ENCODE results near the gene GNG14. TPM values are rescaled to one million over a fixed set of nuclear protein-coding genes. Genes with fewer than 3 reads are reported as not detected.
"Not testable (repeated sequence)": the region's sequence is repeated elsewhere in the genome, so short reads cannot be mapped to it uniquely, and the experiment has no call there.

The GNG14 gene
- total RNA-seq, 4 donors from 2014 or later = not detected

DNA sequence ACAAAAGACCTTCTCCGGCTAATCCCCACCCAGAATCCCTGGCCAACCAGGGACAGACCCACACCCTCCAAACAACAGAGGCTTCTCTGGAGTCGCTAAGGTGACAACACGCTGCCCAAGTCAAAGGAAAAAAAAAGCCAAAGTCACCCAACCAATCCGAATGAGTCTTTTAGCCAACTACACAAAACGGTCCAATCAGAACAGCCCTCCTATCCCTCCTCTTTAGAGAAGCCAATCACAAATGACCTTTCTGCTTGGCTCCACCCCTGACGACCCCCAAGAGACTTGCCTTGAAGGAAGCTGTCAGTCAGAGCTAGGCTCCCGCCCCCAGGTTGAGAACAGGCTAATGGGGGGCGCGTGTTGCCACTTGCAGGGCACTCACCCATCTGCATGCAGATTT, 15.2 kb downstream of the GNG14 start:
- no peak for DNase-seq (ENCODE audit: low spot score in 2 of 2)
- intact Hi-C loops (cut with DNase I; ENCODE audit: low total_unique reads) = no loop called here
- no peak overlapping the region for H3K4me3 ChIP-seq (ENCODE audit: low read depth, poor library complexity, severe bottlenecking)
- TF ChIP-seq POLR2A (IDR thresholded peaks at IDR 0.05) = no peak
- TF ChIP-seq, protein P1, sequence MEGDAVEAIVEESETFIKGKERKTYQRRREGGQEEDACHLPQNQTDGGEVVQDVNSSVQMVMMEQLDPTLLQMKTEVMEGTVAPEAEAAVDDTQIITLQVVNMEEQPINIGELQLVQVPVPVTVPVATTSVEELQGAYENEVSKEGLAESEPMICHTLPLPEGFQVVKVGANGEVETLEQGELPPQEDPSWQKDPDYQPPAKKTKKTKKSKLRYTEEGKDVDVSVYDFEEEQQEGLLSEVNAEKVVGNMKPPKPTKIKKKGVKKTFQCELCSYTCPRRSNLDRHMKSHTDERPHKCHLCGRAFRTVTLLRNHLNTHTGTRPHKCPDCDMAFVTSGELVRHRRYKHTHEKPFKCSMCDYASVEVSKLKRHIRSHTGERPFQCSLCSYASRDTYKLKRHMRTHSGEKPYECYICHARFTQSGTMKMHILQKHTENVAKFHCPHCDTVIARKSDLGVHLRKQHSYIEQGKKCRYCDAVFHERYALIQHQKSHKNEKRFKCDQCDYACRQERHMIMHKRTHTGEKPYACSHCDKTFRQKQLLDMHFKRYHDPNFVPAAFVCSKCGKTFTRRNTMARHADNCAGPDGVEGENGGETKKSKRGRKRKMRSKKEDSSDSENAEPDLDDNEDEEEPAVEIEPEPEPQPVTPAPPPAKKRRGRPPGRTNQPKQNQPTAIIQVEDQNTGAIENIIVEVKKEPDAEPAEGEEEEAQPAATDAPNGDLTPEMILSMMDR (IDR thresholded peaks at IDR 0.05) = no peak
- 63 to 75% methylated on average over 6 to 9 of the region's 9 CpGs for WGBS, 2 donors

DNA sequence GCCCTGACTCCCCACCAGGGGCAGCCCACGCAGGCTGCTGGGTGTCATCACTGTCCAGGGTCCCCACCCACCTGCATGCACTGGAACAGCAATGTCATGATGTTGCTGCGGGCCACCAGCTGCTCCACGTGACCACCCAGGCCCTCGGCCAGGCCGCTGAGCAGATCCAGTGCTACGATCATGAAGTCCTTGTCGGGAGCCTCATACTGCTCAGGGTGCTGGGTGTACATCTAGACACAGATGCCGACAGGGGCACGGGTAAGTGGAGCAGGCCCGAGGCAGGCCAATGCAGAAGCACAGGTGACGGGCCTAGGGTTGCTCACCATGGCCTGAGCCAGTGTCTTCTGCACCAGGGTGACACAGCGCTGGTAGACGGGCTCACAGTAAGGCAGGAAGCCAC, 17.4 kb downstream of the GNG14 start:
- intact Hi-C loops (cut with DNase I; ENCODE audit: low total_unique reads) = no loop called here
- H3K4me3 ChIP-seq (ENCODE audit: low read depth, poor library complexity, severe bottlenecking) = no peak overlapping the region
- no peak for DNase-seq (ENCODE audit: low spot score in 2 of 2)
- WGBS, 2 donors = 91 to 92% methylated on average over 13 of the region's 13 CpGs
- TF ChIP-seq, protein P1 (IDR thresholded peaks at IDR 0.05) = no peak
- no peak for TF ChIP-seq POLR2A (IDR thresholded peaks at IDR 0.05)

DNA sequence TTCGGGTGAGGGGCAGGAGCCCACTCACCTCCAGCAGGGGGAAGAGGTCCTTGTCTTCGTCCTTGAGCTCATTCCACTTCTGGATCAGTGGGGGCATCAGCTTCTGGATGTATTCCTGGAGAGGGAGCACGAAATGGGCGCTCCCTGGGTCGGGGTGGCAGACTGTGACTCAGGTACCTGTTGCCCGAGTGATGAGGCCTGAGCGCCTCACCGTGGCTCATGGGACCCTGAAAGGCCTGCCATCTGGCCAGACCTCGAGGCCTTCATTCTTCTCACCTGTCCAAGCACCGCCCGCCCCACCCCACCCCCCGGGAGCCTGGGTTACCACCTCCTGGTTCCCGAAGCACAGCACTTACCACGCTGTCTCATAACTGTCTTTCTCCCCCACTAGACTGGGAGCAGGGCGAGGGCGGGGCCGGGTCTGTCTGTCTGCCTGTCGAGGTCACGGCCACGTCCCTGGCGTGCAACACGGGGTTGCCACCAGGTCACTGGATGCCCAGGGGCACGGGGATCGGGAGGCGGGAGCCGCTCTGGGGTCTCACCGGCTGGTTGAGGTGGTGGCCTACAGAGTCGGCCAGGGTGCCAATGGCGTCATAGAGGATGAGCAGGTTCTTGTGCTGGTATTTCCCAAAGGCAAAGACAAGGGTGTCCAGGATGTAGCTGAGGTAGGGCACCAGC, 18.0 kb downstream of the GNG14 start:
- 91% methylated on average over 27 to 29 of the region's 29 CpGs for WGBS, 2 donors
- intact Hi-C loops (cut with DNase I; ENCODE audit: low total_unique reads) = no loop called here

DNA sequence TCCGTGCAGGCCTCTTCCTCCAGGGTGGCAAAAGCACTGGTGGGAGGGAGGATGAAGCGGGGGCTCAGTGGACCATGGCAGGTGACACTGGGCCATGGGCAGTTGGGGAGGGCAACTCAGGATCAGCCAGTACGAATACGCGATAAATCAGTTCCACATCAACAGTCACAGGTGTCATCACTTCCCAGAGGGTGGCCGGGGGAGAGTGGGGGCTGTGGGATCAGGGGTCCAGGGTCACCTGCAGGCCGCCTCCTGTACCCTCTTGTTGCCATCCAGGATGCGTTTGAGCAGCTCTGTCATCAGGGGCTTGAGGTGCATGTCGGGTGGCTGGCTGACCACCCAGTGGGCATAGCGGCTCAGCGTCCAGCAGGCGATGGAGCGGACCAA, 18.5 kb downstream of the GNG14 start:
- TF ChIP-seq, protein P1 (IDR thresholded peaks at IDR 0.05) = no peak
- TF ChIP-seq POLR2A (IDR thresholded peaks at IDR 0.05) = no peak
- H3K4me3 ChIP-seq (ENCODE audit: low read depth, poor library complexity, severe bottlenecking) = no peak overlapping the region
- 90 to 94% methylated on average over 13 of the region's 13 CpGs for WGBS, 2 donors
- intact Hi-C loops (cut with DNase I; ENCODE audit: low total_unique reads) = no loop called here
- no peak for DNase-seq (ENCODE audit: low spot score in 2 of 2)

More for the DNA sequence above, 18.0 kb downstream of the GNG14 start:
- DNase-seq (ENCODE audit: low spot score in 2 of 2) = no peak
- H3K4me3 ChIP-seq (ENCODE audit: low read depth, poor library complexity, severe bottlenecking) = no peak overlapping the region
- TF ChIP-seq, protein P1 (IDR thresholded peaks at IDR 0.05) = no peak
- no peak for TF ChIP-seq POLR2A (IDR thresholded peaks at IDR 0.05)

DNA sequence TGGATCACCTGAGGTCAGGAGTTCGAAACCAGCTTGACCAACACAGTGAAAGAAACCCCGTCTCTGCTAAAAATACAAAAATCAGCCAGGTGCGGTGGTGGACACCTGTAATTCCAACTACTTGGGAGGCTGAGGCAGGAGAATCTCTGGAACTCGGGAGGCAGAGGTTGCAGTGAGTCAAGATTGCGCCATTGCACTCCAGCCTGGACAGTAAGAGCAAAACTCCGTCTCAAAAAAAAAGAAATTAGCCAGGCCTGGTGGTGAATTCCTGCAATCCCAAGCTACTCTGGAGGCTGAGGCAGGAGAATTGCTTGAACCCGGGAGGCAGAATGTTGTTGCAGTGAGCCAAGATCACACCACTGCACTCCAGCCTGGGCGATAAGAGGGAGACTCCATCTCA, 20.8 kb downstream of the GNG14 start:
- intact Hi-C loops (cut with DNase I; ENCODE audit: low total_unique reads) = no loop called here
- WGBS, 2 donors = 92 to 95% methylated on average over 8 of the region's 8 CpGs
- no peak overlapping the region for H3K4me3 ChIP-seq (ENCODE audit: low read depth, poor library complexity, severe bottlenecking)
- DNase-seq (ENCODE audit: low spot score in 2 of 2) = no peak
- TF ChIP-seq, protein P1 (IDR thresholded peaks at IDR 0.05) = no peak
- TF ChIP-seq POLR2A (IDR thresholded peaks at IDR 0.05) = no peak

DNA sequence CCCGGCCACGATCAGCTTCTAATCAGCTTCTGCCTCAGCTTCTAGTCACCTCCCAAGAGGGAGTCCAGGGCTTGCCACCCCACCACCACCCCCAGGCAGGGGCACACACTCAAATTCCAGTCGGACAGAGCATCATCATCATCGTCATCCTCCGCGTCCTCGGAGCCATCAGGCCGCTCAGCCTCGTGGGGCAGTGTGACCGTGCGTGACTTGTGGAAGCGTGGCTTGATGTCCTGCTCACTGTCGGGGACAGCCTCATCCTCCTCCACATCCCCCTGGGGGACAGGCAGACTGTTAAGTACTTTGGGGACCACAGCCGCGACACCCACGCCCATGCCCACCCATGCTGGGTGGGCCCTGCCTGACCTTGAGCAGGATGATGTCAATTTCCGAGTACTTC, 23.4 kb downstream of the GNG14 start:
- intact Hi-C loops (cut with DNase I; ENCODE audit: low total_unique reads) = no loop called here
- WGBS, 2 donors = 94 to 96% methylated on average over 17 of the region's 17 CpGs
- H3K4me3 ChIP-seq (ENCODE audit: low read depth, poor library complexity, severe bottlenecking) = no peak overlapping the region
- no peak for DNase-seq (ENCODE audit: low spot score in 2 of 2)
- TF ChIP-seq, protein P1 (IDR thresholded peaks at IDR 0.05) = no peak
- no peak for TF ChIP-seq POLR2A (IDR thresholded peaks at IDR 0.05)

DNA sequence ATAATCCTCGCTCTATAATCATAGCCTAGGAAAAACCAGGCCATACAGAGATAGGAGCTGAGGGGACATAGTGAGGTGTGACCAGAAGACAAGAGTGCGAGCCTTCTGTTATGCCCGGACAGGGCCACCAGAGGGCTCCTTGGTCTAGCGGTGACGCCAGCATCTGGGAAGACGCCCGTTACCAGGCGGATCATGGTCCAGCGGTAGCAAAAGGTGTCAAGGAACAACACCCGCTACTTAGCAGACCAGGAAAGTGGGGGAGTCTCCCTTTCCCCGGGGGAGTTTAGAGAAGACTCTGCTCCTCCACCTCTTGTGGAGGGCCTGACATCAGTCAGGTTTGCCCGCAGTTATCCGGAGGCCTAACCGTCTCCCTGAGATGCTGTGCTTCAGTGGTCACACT, 24.3 kb downstream of the GNG14 start:
- H3K4me3 ChIP-seq (ENCODE audit: low read depth, poor library complexity, severe bottlenecking); intact Hi-C loops (cut with DNase I; ENCODE audit: low total_unique reads); DNase-seq (ENCODE audit: low spot score in 2 of 2): not testable (repeated sequence)
- 59 to 62% methylated on average over 7 to 12 of the region's 14 CpGs for WGBS, 2 donors

DNA sequence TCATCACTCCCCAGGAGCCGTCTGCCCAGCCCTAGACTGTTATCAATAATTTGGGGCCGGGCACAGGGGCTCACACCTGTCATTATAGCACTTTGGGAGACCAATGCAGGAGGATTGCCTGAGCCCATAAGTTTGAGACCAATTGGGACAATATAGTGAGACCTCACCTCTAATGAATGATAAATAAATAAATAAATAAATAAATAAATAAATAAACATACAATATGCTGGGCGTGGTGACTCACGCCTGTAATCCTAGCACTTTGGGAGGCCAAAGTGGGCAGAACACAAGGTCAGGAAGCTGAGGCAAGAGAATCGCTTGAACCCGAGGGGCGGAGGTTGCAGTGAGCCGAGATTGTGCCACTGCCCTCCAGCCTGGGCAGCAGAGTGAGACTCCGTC, 25.5 kb downstream of the GNG14 start:
- WGBS, 2 donors = 91 to 92% methylated on average over 9 of the region's 9 CpGs
- DNase-seq (ENCODE audit: low spot score in 2 of 2); H3K4me3 ChIP-seq (ENCODE audit: low read depth, poor library complexity, severe bottlenecking); intact Hi-C loops (cut with DNase I; ENCODE audit: low total_unique reads): not testable (repeated sequence)

Data from lower leg skin (tissue), 4 donors.